NCI-H748 treated with DMSO at 0.1 percent for 48 hours (cell line): ENCODE measurements around the gene PSMG1.
"Not testable (repeated sequence)": the region's sequence is repeated elsewhere in the genome, so short reads cannot be mapped to it uniquely, and the experiment has no call there.

Source experiments
- DNase-seq: peaks from one replicate; lab custom pipeline; 2025; lab: John Stamatoyannopoulos, UW

Gene PSMG1, protein sequence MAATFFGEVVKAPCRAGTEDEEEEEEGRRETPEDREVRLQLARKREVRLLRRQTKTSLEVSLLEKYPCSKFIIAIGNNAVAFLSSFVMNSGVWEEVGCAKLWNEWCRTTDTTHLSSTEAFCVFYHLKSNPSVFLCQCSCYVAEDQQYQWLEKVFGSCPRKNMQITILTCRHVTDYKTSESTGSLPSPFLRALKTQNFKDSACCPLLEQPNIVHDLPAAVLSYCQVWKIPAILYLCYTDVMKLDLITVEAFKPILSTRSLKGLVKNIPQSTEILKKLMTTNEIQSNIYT

DNA sequence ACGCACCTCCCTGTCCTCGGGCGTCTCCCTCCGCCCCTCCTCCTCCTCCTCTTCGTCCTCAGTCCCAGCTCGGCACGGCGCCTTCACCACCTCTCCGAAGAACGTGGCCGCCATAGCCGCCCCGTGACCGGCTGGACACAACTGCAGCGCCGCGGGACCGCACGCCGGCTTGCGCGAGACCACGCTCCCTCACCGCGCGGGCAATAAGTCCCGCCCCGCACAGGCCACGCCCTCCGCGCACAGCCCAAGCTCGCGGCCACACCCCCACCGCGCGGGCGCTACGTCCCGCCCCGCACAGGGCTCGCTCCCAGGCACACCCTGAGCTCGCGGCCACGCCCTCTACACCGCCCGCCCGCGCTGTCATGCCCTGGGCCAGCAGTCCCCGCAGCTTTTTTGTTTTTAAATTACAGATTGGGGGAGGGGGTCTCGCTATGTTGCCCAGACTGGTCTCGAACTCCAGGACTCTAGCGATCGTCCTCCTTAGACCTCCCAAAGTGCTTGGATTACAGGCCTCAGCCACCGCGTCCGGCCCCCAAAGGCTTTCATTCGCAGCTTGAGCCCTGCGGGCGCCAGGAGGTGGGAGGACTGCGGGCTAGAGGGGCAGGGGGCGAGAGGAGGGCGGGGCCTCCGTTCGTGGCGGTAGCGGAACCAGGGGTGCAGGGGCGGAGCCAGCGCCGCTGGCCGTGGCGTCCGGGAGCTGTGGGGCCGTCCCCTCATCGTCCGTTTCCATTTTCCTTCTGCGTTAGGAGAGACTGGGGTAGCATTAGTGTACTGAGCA is at the start of gene PSMG1:
TSS of gene PSMG1 (minus strand) at position 180 of the 778 bp plus-strand sequence. CDS start at position 114, 66 bp downstream.
- DNase-seq: peak; percentile 87

DNA sequence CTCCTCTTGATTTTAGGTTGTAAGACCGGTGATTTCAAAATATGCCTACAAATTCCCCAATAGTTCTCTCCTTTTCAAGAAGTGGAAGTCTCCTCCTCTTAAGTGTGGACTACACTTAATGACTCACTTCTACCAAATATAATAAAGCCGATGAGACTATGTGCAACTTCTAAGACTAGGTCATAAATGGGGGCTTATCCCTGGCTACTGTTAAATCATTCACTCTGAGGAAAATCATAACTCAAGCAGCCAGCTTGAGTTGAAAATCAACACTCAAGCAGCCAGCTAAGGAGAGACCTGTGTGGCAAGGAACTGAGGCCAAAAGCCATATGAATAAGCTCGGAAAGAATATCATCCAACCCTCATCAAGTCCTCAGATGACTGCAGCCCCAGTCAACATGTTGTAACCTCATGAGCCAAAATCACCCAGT is 49.6 kb upstream of the PSMG1 start:
- DNase-seq: no peak

DNA sequence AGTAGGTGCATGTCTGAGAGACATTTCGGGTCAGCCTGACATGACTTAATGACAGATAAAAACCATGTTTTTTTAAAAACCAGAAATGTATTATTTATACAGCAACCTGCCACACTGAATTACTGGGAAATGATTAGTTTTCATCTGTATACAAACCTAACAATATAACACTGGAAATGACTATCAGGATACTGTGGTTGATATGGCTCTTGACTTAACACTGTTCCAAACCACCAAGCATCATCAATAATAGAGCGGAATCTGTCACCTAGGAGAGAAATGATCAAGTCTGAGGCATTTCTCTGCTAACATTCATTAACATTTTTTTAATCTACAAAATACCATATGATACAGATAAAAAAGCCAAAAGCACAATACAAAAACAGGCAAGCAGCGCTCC is 41.7 kb upstream of the PSMG1 start:
- DNase-seq: no peak

DNA sequence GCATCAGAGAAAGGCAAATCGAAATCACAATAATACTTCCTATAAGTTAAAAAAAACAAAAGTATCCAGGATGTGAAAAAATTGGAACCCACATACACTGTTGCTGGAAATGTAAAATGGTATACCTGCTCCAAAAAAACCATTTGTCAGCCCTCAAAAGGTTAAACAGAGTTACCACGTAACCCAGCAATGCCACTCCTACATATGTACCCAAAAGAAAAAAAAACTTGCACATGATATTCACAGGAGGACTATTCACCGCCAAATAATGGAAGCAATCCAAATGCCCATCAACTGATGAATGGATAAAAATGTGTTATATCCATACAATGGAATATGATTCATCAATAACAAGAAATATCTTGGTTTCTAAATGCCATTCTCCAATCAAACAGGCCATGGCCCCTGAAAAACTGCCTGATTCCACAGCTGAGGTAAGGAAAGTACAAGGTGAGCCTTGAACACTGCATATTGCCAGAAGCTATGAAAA is 38.8 kb upstream of the PSMG1 start:
- DNase-seq: no peak

DNA sequence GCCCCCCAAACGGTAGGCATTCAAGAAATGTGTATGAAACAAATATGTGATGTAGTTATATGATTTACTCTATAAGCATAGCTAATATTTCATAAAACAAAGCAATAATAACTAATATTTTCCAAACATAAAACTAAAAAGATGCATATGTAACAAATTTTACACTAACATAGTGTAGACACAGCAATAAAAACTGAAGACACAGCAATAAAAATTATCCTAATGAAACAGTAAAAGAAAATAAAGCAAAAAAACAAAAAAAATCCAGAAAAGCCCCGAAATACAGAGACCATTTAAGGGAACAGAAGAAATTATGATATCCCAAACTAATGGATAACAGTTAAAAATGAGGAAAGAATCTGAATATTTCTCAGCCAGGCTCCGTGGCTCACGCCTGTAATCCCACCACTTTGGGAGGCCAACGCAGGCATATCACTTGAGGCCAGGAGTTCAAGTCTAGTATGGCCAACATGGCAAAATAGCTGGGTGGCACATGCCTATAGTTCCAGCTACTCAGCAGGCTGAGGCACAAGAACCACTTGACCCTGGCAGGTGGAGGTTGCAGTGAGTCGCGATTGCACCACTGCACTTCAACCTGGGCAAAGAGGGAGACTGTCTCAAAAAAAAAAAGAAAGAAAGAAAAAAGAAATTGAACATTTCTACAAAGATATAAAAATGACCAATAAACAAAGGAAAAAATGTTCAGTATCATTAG is 38.2 kb upstream of the PSMG1 start:
- no peak for DNase-seq

DNA sequence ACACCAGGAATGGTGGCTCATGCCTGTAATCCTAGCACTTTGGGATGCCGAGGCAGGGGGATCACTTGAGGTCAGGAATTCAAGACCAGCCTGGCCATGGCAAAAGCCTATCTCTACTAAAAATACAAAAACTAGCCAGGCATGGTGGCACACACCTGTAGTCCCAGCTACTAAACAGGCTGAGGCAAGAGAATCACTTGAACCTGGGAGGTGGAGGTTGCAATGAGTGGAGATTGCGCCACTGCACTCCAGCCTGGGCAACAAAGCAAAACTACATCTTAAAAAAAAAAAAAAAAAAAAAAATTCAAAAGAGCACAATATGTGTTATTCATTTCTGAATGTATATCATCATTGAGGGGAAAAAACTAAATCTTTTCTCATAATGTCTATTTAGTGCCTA is 37.6 kb upstream of the PSMG1 start:
- not testable (repeated sequence) for DNase-seq

DNA sequence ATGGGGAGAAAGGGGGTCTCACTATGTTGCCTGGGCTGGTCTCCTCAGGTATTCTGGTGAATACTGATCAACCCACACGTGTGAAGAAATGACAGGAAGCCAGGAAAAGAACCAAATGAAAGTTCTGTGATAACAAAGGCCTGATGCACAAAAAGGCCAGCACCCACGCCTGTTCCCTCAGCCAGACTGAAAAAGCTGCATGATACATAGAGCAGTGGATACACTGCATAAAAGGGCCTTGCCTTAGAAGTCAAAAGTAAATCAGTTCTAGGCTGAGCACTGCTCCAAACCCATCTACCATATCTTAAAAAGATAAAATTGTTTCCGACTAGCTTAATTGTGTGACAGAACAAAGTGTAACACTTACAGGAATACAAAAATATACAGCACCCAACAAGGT is 36.9 kb upstream of the PSMG1 start:
- no peak for DNase-seq

DNA sequence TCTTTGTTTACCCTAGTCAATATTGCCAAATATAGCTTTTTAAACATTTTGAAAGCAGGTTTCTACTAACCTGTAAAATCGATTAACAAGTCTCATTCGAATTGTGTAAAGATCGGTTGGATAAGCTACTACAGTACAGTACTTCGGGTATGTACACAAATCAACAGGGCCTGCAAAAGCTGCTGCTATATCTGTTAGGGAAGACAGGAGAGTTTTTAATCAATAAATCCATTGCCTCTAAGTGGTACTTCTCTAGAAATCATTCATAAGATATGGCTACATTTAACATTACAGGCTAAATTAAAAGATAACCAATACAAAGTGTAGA is 34.8 kb upstream of the PSMG1 start:
- no peak for DNase-seq

DNA sequence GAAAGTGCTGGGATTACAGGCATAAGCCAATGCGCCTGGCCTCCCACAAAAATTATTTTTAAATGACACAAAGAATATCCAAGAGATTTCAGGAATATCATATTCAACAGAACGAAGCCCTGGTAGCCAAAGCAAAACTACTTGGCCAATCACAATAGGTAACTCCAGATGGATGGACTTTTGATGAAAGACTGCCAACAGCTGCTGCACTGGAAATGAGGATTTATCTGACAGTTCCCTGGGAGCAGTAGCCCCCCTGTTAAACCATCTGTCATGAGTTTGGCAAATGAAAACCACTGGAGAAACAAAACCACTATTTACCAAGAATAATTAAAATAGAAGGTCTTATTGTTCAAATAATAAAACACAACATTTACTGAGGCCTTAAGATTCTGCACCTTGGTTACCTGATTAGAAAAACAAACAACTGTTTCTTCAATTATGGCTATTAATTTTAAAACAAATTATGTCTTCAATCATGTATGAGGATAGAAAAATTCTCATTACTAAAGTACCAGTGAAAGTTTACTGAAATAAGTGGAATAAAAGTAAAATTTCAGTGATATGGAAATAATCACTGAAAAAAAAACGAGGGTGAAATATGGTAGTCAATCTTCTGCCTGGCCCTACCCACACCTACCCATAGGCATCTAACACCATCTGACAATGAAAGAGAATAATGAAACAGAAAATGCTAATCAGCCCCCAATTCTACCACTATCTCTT is 34.3 kb upstream of the PSMG1 start:
- DNase-seq: no peak

DNA sequence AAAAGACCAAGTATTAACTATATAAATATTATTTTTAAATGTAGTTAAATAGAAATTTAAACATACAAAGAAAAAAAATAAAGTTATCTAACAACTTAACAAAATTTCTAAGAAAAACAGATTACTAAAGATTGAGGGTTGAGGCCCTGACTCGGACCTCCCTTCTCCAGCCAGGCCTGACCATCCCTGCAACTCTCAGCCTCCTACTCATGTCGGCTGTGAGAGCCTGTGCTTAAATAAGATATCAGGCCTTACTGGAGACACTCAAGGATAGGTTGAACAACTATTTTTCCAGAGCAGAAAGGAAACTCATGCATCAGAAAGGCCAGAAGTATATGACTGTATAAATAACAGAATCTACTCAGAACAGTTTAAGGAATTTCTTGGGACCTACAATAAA is 33.0 kb upstream of the PSMG1 start:
- DNase-seq: no peak

DNA sequence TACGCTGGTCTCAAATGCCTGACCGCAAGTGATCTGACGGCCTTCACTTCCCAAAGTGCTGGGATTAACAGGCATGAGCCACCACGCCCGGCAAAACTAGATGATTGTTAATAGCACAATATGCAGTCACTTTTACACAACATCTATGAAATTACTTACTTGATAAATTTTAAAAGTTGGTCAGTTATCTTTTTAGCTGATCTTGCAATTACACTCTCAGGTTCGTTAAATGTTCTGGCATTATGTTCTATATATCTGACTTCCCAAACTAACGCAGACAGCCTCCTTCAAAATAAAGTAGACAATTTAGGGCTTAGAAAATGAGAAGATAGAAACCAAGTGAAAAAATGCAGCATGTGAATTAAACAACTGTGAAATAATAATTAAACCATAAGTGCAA is 31.8 kb upstream of the PSMG1 start:
- no peak for DNase-seq

DNA sequence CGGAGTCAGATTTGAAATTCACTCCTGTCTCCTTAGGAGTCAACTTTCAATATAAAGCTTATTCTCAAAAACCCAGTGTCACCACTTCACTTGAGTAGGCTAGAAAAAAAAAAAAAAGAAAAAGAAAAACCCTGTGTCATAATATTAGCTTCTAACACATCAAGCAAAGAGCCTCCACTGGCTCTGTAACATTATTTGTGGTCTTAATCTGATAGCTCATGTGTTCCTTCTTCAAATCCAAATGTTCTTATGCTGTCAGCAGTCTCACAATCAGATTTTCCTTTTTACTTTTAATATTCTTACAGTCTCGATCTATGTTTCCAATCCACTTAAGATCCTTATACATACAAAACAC is 26.1 kb upstream of the PSMG1 start:
- DNase-seq: no peak

DNA sequence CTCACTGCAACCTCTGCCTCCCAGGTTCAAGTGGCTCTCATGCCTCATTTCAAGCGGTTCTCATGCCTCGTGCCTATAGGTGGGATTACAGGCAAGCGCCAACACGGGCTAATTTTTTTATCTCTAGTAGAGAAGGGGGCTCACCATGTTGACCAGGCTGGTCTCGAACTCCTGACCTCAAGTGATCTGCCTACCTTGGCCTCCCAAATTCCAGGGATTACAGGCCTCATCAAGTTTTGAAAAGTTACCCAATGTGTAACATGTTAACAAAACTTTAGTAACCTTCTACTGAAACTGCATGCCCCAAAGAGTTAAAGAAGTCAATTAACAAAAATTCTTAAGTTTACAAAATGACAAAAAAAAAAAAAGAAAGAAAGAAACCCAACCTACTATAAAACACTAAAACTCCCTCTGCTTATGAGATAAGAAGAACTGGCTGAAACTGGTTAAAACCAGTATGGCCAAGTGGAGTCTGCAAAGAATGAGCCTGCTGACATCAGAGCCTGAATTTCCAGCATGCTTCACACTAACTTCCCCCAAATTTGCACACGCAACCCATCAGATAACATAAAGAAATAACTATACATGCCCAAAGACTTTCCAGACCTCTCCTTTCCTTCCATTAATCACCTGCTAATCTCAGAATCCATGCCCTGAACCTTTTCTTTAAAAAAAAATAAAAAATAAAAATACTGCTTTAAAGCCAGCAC is 25.5 kb upstream of the PSMG1 start:
- DNase-seq: no peak

DNA sequence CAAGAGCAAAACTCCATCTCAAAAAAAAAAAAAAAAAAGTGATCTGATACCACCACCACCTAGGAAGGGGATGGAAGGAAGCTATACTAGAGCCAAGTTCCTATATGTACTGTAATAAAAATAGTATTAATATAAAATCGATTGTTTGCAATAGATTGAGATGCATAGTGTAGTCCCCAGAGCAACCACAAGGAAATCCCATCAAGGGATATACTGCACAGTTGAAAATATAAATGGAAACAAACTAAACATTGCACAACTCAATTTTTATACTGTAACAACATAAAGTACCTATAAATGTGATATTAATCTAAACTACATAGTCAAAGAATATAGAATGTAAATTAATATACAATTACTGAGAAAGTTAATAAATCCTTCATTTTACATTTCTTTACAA is 20.9 kb upstream of the PSMG1 start:
- DNase-seq: no peak

DNA sequence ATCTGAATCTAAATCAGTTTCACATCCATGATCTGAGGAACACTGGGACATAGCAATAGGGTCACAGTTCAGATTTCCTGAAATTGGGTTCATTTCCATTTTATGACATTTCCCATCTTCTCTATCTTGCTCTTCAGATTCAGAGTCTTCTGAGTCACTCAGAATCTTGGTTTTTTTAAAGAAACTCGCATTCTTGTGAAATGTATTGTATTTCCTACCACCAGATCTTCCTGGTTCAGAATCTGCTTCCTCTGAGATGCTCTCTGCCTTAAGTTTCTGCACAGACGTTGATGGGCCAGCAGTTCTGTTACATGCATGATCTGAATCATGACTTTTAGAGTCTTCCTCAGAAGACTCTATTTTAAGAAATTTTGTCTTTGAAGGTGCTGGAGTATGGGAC is 15.5 kb upstream of the PSMG1 start:
- no peak for DNase-seq

DNA sequence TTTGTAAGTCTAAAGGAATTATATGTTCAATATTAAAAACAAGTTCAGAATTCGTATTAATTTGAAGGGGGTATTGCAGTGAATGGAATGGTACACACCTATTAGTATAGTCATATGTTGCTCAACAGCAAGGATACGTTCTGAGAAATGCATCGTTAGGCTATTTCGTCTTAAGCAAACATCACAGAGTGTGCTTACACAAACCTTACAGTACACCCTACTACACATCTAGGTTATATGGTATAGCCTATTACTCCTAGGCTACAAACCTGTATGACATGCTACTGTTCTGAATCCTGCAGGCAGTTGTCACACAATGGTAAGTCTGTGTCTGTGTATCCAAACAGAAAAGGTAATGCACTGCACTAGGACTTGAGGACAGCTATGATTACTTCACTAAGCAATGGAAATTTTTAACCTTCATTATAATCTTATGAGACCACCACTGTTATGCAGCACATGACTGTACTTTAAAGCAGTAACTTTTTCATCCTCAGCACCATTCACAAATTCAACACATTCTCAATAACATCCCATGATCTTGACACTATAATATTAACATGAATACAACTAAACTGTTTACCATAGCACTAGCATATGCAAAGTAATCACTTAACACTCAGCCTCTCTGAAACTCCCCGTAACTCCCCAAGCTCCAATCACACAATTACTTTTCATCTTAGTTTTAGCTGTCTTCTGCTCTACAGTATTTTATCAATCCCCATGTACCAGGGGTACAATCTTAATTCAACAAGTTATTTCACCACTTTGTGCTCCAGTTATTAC is 14.4 kb upstream of the PSMG1 start:
- DNase-seq: no peak

DNA sequence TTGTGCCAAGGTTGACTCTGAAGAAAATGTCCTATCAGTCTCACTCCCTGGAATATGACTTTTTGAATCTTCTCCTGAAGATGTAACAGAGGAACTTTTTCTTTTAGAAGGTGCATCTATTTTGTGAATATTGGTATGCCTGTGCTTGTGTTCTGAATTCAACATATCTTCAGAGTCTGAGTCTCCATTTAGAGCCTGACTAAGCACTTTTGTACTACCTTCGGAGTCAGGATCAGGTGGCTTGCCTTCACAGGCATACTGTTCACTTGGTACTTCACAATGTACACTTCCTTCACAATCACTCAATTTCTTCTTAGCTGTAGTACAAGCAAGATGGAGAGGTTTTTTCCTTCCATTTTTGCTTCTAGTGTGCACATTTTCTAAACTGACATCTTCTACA is 13.6 kb upstream of the PSMG1 start:
- no peak for DNase-seq

DNA sequence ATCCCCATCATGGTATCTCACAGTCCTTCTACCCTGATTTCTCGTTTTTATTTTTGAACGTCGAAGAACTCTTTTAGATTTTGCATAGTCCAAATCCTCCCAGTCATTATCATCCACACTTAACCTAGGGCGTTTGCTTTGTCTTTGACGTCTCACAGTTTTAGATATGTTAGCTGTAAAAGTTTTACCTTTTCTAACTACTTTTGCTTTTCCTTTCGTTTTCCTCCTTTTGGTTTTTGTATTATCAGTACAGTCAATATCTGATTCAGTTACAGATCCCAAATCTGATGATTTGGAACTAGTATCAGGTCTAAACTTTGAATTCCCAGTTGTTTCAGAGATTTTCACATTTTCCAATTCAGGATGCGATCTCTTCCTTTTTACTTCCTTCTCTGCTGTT is 13.1 kb upstream of the PSMG1 start:
- DNase-seq: no peak

DNA sequence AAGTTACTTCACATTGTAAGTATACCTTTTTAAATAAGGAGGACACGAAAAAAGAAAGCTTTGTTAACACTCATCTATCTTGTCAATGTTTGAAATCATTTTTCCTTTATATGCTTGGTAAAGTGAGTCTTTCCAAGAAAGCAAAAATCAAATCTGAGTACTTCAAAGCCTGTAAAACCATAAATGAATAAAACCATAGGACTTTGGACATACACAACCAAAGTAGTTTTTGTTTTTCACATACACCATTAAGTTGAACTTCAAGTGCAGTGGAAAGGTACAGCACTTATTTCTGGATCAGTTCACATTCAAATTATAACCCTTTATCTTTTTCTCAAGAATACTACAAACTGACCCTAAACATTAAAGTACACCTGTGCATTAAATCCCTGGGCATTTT is 10.1 kb upstream of the PSMG1 start:
- DNase-seq: no peak

DNA sequence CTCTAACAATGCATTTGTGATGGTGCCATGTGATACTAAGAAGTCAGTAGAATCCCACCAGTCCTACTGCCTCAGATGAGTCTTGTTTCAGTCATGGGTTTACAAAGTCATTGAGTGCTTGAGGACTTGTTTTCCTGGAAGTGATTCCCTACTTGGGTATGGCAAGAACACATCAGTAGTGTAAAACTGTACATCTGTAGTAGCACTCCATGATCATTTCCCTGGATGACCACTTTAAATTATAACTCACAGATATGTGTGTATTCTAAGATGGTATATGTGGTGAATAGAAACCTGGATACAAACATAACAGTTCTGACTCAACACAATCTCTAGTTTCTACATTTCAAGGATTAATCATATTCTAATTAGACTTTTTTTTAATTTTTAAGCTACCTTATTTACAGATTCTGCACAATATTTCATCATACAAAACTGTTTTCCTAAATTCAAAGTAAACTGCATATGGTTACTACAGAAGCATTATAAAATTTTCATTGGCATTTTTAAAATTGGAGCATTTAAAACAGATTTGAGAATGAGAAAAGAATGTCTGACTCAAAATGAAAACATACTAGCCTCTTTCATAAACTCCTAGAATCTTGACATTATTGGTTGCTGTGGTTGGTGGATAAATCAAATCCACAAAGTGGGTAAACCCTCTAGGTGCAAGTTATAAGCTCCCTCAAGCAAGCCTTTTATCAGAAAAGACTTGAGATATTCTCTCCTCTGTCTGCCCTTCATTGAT is 6.8 kb upstream of the PSMG1 start:
- DNase-seq: no peak
